M059J (cell line): ENCODE data around the gene SETBP1. TPM values are rescaled to one million over a fixed set of nuclear protein-coding genes. Genes with fewer than 3 reads are reported as not detected.

Source experiments
- DNase-seq: peaks from one replicate; pipeline ENCODE4 v3.0.0-alpha.2; 2012; ENCODE audit warnings: low read depth
- total RNA-seq: library from RNA; depleted of rRNA; stranded (reverse); fragments of >200 nt; shearing (Covaris generic); gene quantifications from 2 replicates; pipeline ENCODE4 v1.2.3, GENCODE V29; 2014

The SETBP1 gene
- total RNA-seq, 1 experiment from 2014 or later, result 4.1 TPM

- DNase-seq, result no peak
These were observed 220.6 kb downstream of the SETBP1 start for GRCh38 chr18:44901283-44901682.

GRCh38 chr18:44903327-44903726 is 222.6 kb downstream of the SETBP1 start:
- DNase-seq, result no peak

GRCh38 chr18:44904768-44905167 is 224.1 kb downstream of the SETBP1 start:
- DNase-seq, result no peak

- peak; percentile 32 for DNase-seq
These were observed 228.6 kb downstream of the SETBP1 start for GRCh38 chr18:44909191-44909719.

- DNase-seq, result no peak
These were observed 230.6 kb downstream of the SETBP1 start for GRCh38 chr18:44911260-44911659.

GRCh38 chr18:44911773-44912172 is 231.1 kb downstream of the SETBP1 start:
- no peak for DNase-seq

- DNase-seq, result no peak
These were observed 232.2 kb downstream of the SETBP1 start for GRCh38 chr18:44912740-44913478.

- no peak for DNase-seq
These were observed 233.3 kb downstream of the SETBP1 start for GRCh38 chr18:44914028-44914427.

- no peak for DNase-seq
These were observed 234.5 kb downstream of the SETBP1 start for GRCh38 chr18:44915213-44915612.

- DNase-seq, result no peak
These were observed 235.0 kb downstream of the SETBP1 start for GRCh38 chr18:44915661-44916060.

- DNase-seq, result no peak
These were observed 235.9 kb downstream of the SETBP1 start for GRCh38 chr18:44916429-44917207.

GRCh38 chr18:44917216-44918141 is 236.8 kb downstream of the SETBP1 start:
- DNase-seq, result no peak

- DNase-seq, result no peak
These were observed 237.4 kb downstream of the SETBP1 start for GRCh38 chr18:44918142-44918476.

GRCh38 chr18:44920441-44920840 is 239.8 kb downstream of the SETBP1 start:
- no peak for DNase-seq

GRCh38 chr18:44921974-44922373 is 241.3 kb downstream of the SETBP1 start:
- DNase-seq, result no peak

GRCh38 chr18:44922968-44923367 is 242.3 kb downstream of the SETBP1 start:
- DNase-seq, result no peak

- no peak for DNase-seq
These were observed 244.3 kb downstream of the SETBP1 start for GRCh38 chr18:44924785-44925499.

- peak; percentile 47 for DNase-seq
These were observed 246.6 kb downstream of the SETBP1 start for GRCh38 chr18:44927127-44927849.

GRCh38 chr18:44934901-44935300 is 254.2 kb downstream of the SETBP1 start:
- DNase-seq, result no peak

GRCh38 chr18:44935455-44935854 is 254.8 kb downstream of the SETBP1 start:
- DNase-seq, result no peak

GRCh38 chr18:44936485-44936884 is 255.8 kb downstream of the SETBP1 start:
- no peak for DNase-seq
